ENCODE measurements around the gene DPH5.
A peak's percentile ranks its signal among the peaks of the same experiment; 100 is the strongest.

DPH5 gene

GRCh38 chr1:101030881-101031280, 5.3 kb upstream of the DPH5 start:
- no peak for DNase-seq (ENCODE audit: low read depth in 2 of 2)

- no peak for DNase-seq (ENCODE audit: low read depth in 2 of 2)
These were observed 3.6 kb upstream of the DPH5 start for GRCh38 chr1:101029184-101029583.

- no peak for DNase-seq (ENCODE audit: low read depth in 2 of 2)
These were observed 2.9 kb upstream of the DPH5 start for GRCh38 chr1:101028466-101028865.

- DNase-seq (ENCODE audit: low read depth in 2 of 2) = no peak
These were observed 1.7 kb upstream of the DPH5 start for GRCh38 chr1:101027194-101027772.

- DNase-seq (ENCODE audit: low read depth in 2 of 2) = no peak
These were observed 825 bp upstream of the DPH5 start for GRCh38 chr1:101026430-101026788.

GRCh38 chr1:101025283-101025656, 314 bp downstream of the DPH5 start:
- DNase-seq (ENCODE audit: low read depth in 2 of 2) = peak in 1 of 2 experiments; percentile 16

GRCh38 chr1:101022294-101022693, 3.3 kb downstream of the DPH5 start:
- DNase-seq (ENCODE audit: low read depth in 2 of 2) = no peak

- DNase-seq (ENCODE audit: low read depth in 2 of 2) = no peak
These were observed 8.1 kb downstream of the DPH5 start for GRCh38 chr1:101017448-101017847.

- DNase-seq (ENCODE audit: low read depth in 2 of 2) = no peak
These were observed 11.8 kb downstream of the DPH5 start for GRCh38 chr1:101013776-101014175.

- no peak for DNase-seq (ENCODE audit: low read depth in 2 of 2)
These were observed 17.3 kb downstream of the DPH5 start for GRCh38 chr1:101008229-101008834.

GRCh38 chr1:101006553-101006952, 19.0 kb downstream of the DPH5 start:
- DNase-seq (ENCODE audit: low read depth in 2 of 2) = no peak

GRCh38 chr1:101005871-101006270, 19.7 kb downstream of the DPH5 start:
- no peak for DNase-seq (ENCODE audit: low read depth in 2 of 2)

GRCh38 chr1:101005183-101005582, 20.4 kb downstream of the DPH5 start:
- DNase-seq (ENCODE audit: low read depth in 2 of 2) = no peak

GRCh38 chr1:101004670-101005069, 20.9 kb downstream of the DPH5 start:
- no peak for DNase-seq (ENCODE audit: low read depth in 2 of 2)

GRCh38 chr1:101004061-101004460, 21.5 kb downstream of the DPH5 start:
- no peak for DNase-seq (ENCODE audit: low read depth in 2 of 2)

- no peak for DNase-seq (ENCODE audit: low read depth in 2 of 2)
These were observed 22.5 kb downstream of the DPH5 start for GRCh38 chr1:101003012-101003650.

- no peak for DNase-seq (ENCODE audit: low read depth in 2 of 2)
These were observed 23.0 kb downstream of the DPH5 start for GRCh38 chr1:101002551-101002950.

GRCh38 chr1:101000131-101000873, 25.3 kb downstream of the DPH5 start:
- no peak for DNase-seq (ENCODE audit: low read depth in 2 of 2)

GRCh38 chr1:100998426-100998825, 27.2 kb downstream of the DPH5 start:
- DNase-seq (ENCODE audit: low read depth in 2 of 2) = no peak

- DNase-seq (ENCODE audit: low read depth in 2 of 2) = no peak
These were observed 30.2 kb downstream of the DPH5 start for GRCh38 chr1:100995198-100995988.

GRCh38 chr1:100989306-100990077, 36.1 kb downstream of the DPH5 start:
- no peak for DNase-seq (ENCODE audit: low read depth in 2 of 2)

Data from stimulated activated CD4-positive, alpha-beta T cell treated with anti-CD3 and anti-CD28 coated beads, Interleukin-12 subunit alpha, Interleukin-12 subunit beta, amount 100 ng/mL, for 24 hours (primary cell).